8988T (cell line): Measurements from ENCODE around the gene STX17.
"Not testable (repeated sequence)": the region's sequence is repeated elsewhere in the genome, so short reads cannot be mapped to it uniquely, and the experiment has no call there.

ENCODE experiments used
- DNase-seq: peaks from one replicate; pipeline ENCODE4 v3.0.0; 2011

Gene STX17

DNA sequence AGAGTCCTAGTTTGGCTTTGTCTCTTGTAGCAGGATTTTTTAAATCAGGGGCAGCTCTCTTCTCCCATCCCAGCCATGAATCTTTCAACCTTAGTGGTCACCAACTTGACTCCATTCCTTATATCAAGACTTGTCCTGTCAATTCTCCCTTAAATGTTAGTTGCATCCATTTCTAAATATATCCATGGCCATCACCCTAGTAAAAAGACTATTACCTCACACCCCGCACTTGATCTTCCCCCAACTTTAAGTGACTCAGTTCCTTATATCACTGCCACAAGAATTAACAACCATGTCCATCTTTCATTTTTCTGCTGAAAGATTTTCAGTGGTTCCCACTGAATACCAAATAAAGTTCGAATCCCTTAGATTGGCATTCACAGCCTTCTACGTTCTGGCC, 67.0 kb downstream of the STX17 start:
- no peak for DNase-seq

DNA sequence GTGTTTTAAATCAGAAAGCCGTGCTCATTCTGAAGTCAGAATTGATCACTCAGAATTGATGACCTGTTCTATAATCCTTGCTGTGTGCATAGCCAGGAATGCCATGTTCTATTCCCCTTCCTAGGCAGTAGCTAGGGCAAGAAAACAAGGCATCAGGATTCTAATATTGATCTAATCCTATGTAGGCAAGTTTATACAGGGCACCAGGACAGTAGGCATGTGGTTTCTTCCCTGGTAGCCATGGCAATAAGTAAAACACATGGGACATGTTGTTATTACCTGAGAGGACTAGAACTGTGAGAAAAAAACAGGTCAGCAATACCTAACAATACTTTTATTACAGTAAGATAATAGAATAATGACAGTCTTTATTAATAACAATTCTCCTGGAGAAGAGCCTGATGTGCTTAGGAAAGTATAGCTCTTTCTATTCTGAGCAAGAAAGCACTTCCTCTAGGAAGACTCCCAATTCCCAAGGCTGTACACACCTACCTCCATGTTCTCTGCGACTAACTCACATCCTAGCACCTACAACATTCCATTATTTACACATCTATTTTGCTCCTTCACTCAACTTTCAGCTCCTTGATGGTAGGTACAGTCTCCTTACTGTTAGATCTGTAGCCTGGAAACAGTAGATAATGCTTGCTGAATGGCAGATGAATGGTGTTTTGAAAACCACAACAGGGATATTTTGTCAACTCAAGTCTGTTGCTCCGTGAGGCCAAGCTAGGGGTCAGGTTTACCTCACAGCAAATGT, 70.8 kb downstream of the STX17 start:
- DNase-seq, result no peak

DNA sequence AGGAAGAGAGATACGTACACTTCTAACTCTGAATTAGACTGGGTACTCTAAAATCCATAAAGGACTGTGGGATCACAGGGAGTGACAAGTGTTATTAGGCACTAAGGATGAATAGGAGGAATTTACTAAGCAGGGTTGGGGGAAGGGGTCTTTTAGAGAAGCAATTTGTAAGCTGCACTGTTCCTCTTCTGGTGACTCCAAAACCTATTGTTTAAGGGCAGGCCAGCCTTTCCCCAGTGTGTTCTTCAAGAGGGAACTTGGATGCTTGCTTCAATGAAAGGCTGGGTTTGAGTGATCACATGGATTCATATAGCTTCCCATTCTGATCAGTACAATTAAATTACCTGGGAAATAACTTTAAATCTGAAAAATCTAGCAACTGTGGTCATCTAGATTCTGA, 71.8 kb downstream of the STX17 start:
- no peak for DNase-seq

DNA sequence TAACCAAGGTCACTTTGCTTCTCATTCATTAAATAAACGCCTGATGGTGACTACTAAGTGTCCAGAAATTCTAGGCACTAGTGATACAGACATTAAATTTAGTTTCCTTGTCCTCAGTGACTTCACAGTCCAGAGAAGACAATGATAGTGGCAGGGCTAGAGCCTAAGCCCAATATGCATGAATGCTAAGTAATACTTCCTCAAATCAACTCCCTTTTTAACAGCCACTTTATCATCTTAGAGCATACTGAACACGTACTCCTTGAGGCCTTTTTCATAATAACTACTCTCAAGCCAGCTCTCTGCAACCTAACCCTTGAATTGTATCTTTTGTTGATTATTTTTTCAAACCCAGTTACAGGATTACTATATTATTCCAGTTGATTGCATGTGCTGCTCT, 74.1 kb downstream of the STX17 start:
- no peak for DNase-seq

GRCh38 chr9:99986642-99987041, 80.2 kb downstream of the STX17 start:
- DNase-seq, result no peak

GRCh38 chr9:99990508-99990907, 84.1 kb downstream of the STX17 start:
- DNase-seq, result not testable (repeated sequence)

DNA sequence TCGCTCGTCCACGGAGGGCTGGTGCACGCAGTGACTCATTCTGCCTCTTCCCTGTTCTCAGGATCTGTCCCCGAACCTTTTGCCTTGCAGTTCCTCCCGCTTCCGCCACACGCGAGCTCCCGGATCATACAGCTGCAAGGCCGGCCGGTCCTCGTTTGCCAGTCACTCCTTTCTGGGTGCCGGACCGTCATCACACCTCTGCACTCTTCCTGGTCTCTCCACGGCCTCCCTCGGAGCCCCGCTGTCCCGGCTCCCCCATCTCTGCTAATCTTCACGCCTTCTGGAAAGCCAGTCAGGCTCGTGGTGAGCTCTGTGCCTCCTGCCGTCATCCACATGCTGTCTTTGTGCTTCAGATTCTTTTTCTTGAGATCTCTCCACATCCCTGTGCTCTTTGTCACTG, 91.8 kb downstream of the STX17 start:
- no peak for DNase-seq

GRCh38 chr9:99998866-99999265, 92.4 kb downstream of the STX17 start:
- no peak for DNase-seq

GRCh38 chr9:99999797-100000196, 93.3 kb downstream of the STX17 start:
- no peak for DNase-seq

- no peak for DNase-seq
Measured at GRCh38 chr9:100011062-100011681, 104.7 kb downstream of the STX17 start.

DNA sequence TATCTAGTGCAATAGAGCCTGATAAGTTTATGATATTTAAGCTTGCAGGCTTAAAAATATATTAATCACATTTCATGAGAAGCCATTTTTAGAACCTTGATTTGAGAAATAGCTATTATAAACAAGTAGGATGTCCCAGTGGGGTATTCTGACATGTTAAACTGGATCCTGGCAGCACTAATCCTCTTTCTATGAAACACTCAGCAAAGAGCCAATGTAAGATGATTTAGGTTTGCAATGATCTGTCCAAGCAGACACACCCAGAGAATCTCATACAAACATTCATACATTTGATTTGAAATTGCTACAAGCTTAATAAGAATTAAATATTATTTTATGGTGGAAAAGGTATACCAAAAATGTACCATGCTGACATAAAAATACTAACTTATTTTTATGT, 105.8 kb downstream of the STX17 start:
- DNase-seq, result no peak

GRCh38 chr9:100013573-100013972, 107.1 kb downstream of the STX17 start:
- DNase-seq, result no peak

GRCh38 chr9:100014846-100015245, 108.4 kb downstream of the STX17 start:
- no peak for DNase-seq

DNA sequence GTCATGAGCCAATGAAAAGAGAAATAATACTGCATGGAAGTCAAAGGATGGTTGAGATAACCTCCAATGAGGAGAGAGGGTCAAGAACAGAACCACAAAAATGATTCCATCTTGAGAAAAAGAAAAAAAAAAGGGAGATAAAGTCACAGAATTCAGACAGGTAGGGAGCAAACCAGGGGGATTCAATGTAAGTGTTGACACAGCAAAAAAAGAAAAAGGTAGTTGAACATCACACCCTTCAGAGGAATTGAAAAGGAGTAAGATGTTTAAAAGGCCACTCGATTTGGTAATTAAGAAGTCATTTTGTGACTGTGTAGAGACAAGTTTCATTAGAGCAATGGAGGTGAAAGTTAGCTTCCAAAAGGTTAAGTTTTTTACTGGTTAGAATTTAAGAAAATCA, 113.1 kb downstream of the STX17 start:
- no peak for DNase-seq
